Measurements from ENCODE around the gene MED9.

- TF ChIP-seq CTCF (IDR thresholded peaks at IDR 0.05) (no peak), POLR2A (IDR thresholded peaks at IDR 0.05; ENCODE audit: low read depth) (no peak)
Measured at GRCh38 chr17:17531156-17531555, 54.4 kb downstream of the MED9 start.

Data from esophagus muscularis mucosa (tissue), 3 donors.